Loucy (cell line): ENCODE measurements around the gene BCAS3.

Experiments
- EZH2phosphoT487 ChIP-seq: fragments of 200-600 bp; IDR thresholded peaks from 2 replicates; pipeline ENCODE4 v1.6.1; 2018; ENCODE audit warnings: antibody characterized with exemption, mild to moderate bottlenecking, moderate library complexity, borderline replicate concordance
- TF ChIP-seq, protein P1 (sequence below): fragments of 200-600 bp; sonication (generic); conservative IDR thresholded peaks from 2 replicates; pipeline ENCODE4 v1.5.1; 2014; ENCODE audit warnings: mild to moderate bottlenecking, antibody characterized with exemption, low read length

- TF ChIP-seq, protein P1, sequence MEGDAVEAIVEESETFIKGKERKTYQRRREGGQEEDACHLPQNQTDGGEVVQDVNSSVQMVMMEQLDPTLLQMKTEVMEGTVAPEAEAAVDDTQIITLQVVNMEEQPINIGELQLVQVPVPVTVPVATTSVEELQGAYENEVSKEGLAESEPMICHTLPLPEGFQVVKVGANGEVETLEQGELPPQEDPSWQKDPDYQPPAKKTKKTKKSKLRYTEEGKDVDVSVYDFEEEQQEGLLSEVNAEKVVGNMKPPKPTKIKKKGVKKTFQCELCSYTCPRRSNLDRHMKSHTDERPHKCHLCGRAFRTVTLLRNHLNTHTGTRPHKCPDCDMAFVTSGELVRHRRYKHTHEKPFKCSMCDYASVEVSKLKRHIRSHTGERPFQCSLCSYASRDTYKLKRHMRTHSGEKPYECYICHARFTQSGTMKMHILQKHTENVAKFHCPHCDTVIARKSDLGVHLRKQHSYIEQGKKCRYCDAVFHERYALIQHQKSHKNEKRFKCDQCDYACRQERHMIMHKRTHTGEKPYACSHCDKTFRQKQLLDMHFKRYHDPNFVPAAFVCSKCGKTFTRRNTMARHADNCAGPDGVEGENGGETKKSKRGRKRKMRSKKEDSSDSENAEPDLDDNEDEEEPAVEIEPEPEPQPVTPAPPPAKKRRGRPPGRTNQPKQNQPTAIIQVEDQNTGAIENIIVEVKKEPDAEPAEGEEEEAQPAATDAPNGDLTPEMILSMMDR: no peak
- TF ChIP-seq EZH2phosphoT487: no peak
Observed at GRCh38 chr17:61040666-61041065, 363.0 kb downstream of the BCAS3 start.
